K562 (cell line): Measurements from ENCODE around the gene EHBP1L1. TPM values are rescaled to one million over a fixed set of nuclear protein-coding genes. Genes with fewer than 3 reads are reported as not detected.

Experiments
- ATAC-seq: fragments of 200-7000 bp; cut with Tn5 transposase; 3 replicates; pipeline ENCODE4 v1.9.1; 2020; ENCODE audit warnings: moderate library complexity
- BruUV-seq: library from RNA; stranded (reverse); fragments of 400-500 nt; replicated peaks from 2 replicates; lab custom pipeline; 2021; lab: Mats Ljungman, UMichigan
- CTCF ChIA-PET: fragments of 300-600 bp; formaldehyde crosslinking; extraction: SDS; loops from one replicate; lab custom pipeline; 2021; ENCODE audit warnings: low intra/inter-chr PET ratio; lab: Yijun Ruan, JAX
- POLR2A ChIA-PET: fragments of 300-600, 350-650 bp; sonication (Branson Sonifier 250); formaldehyde crosslinking; extraction: SDS; loops from one replicate; lab custom pipeline; 2021; ENCODE audit warnings: antibody characterized with exemption, inconsistent platforms; lab: Yijun Ruan, JAX
- DNase-seq, 4 experiments: peaks; one replicate each; pipeline versions ENCODE4 v3.0.0 to v3.0.0-alpha.2; 2011 to 2018; ENCODE audit warnings: low spot score in 3 of 4, mixed read lengths in 3 of 4; ENCODE audit errors: extremely low read depth in 1 of 4
- FAIRE-seq: peaks from 2 replicates; lab custom pipeline; 2011; peaks lifted over from hg19 to GRCh38; lab: Jason Lieb, UNC
- H2AFZ ChIP-seq: 2 replicates; pipeline ENCODE4 v1.6.0; 2011; ENCODE audit warnings: low read depth, low read length, control low read depth, inconsistent platforms
- H3K27ac ChIP-seq: fragments of 200-600 bp; 3 replicates; pipeline ENCODE4 v1.8.0; 2011; ENCODE audit warnings: low read depth, mild to moderate bottlenecking, control low read depth, inconsistent platforms, low read length, moderate library complexity, mixed read lengths; ENCODE audit errors: extremely low read depth
- H3K27me3 ChIP-seq, 2 experiments: fragments of 300-600 bp in 1 of 2; 2 replicates in 1 of 2; 3 replicates in 1 of 2; pipeline versions ENCODE4 v1.6.0 to v1.8.0; 2011; ENCODE audit warnings: inconsistent platforms in 2 of 2, low read length in 2 of 2, mild to moderate bottlenecking in 1 of 2, mixed read lengths in 1 of 2, moderate library complexity in 1 of 2; ENCODE audit not compliant: control insufficient read depth in 2 of 2, insufficient read depth in 2 of 2
- H3K36me3 ChIP-seq: fragments of 300-600 bp; 3 replicates; pipeline ENCODE4 v1.8.0; 2011; ENCODE audit warnings: mild to moderate bottlenecking, low read length, inconsistent platforms; ENCODE audit not compliant: control insufficient read depth, insufficient read depth
- H3K4me1 ChIP-seq, 2 experiments: fragments of 200-600 bp in 1 of 2; replicated peaks in 1 of 2; 2 replicates in 1 of 2; 3 replicates in 1 of 2; pipeline versions ENCODE4 v1.5.1 to v1.8.0; 2011; ENCODE audit warnings: inconsistent platforms in 2 of 2, low read length in 2 of 2, mild to moderate bottlenecking in 1 of 2, mixed read lengths in 1 of 2, moderate library complexity in 1 of 2; ENCODE audit not compliant: control insufficient read depth in 2 of 2, insufficient read depth in 2 of 2
- H3K4me2 ChIP-seq: 2 replicates; pipeline ENCODE4 v1.6.1; 2011; ENCODE audit warnings: low read length, control low read depth, inconsistent platforms, mixed read lengths; ENCODE audit not compliant: insufficient read depth
- H3K4me3 ChIP-seq: fragments of 200-600 bp; sonication (generic), shearing (Covaris generic); 2 replicates; pipeline ENCODE4 v1.5.1; 2016; ENCODE audit warnings: control low read depth, inconsistent platforms
- H3K79me2 ChIP-seq: fragments of 200-600 bp; 3 replicates; pipeline ENCODE4 v1.8.0; 2011; ENCODE audit warnings: low read length, inconsistent platforms; ENCODE audit not compliant: control insufficient read depth, insufficient read depth
- H3K9ac ChIP-seq, 2 experiments: 2 replicates each; pipeline versions ENCODE4 v1.6.0 to v1.6.1; 2011; ENCODE audit warnings: low read depth in 2 of 2, low read length in 2 of 2, control low read depth in 1 of 2, inconsistent platforms in 1 of 2, mild to moderate bottlenecking in 1 of 2, mixed read lengths in 1 of 2; ENCODE audit not compliant: insufficient read depth in 1 of 2
- H3K9me1 ChIP-seq: one replicate; pipeline ENCODE4 v1.6.0; 2011; ENCODE audit warnings: inconsistent platforms, mild to moderate bottlenecking, low read length, moderate library complexity; ENCODE audit not compliant: control insufficient read depth, insufficient read depth
- H3K9me3 ChIP-seq: replicated peaks from 2 replicates; pipeline ENCODE4 v1.5.1; 2011; ENCODE audit warnings: low read depth, low read length, inconsistent platforms; ENCODE audit not compliant: control insufficient read depth, insufficient read depth
- H4K20me1 ChIP-seq: replicated peaks from 2 replicates; pipeline ENCODE4 v1.6.1; 2011; ENCODE audit warnings: low read length, inconsistent platforms, mixed read lengths; ENCODE audit not compliant: control insufficient read depth, insufficient read depth
- COPS2 ChIP-seq: fragments of 450-650 bp; conservative IDR thresholded peaks from 2 replicates; pipeline ENCODE4 v1.6.1; 2016; ENCODE audit warnings: mild to moderate bottlenecking, moderate library complexity
- ETV6 ChIP-seq, 3 experiments: fragments of 150-350 bp in 1 of 3; sonication (generic) in 1 of 3; formaldehyde crosslinking in 1 of 3; IDR thresholded peaks; 2 replicates each; pipeline versions ENCODE4 v1.6.1 to v1.8.0; 2014 to 2022; ENCODE audit warnings: borderline replicate concordance in 2 of 3, low read depth in 2 of 3, antibody characterized with exemption in 1 of 3, low read length in 1 of 3, mild to moderate bottlenecking in 1 of 3, missing genetic modification reagents in 1 of 3
- JUND ChIP-seq, 2 experiments: IDR thresholded peaks; 2 replicates in 1 of 2; 3 replicates in 1 of 2; pipeline ENCODE4 v1.6.1; 2011; ENCODE audit warnings: borderline replicate concordance in 2 of 2, low read depth in 2 of 2, low read length in 2 of 2, improper control_type of control experiment in 1 of 2, missing biosample characterization in 1 of 2, missing genetic modification characterization in 1 of 2, missing genetic modification reagents in 1 of 2
- KLF1 ChIP-seq: fragments of 450-650 bp; IDR thresholded peaks from 2 replicates; pipeline ENCODE4 v1.6.1; 2016; ENCODE audit warnings: missing genetic modification characterization, missing compliant biosample characterization
- MAFF ChIP-seq: IDR thresholded peaks from 2 replicates; pipeline ENCODE4 v1.6.1; 2012; ENCODE audit warnings: low read length, improper control_type of control experiment
- MCM7 ChIP-seq, 2 experiments: fragments of 450-650 bp; IDR thresholded peaks; 2 replicates each; pipeline ENCODE4 v1.6.1; 2016 to 2018
- NRF1 ChIP-seq, 2 experiments: fragments of 450-650 bp; IDR thresholded peaks in 1 of 2; conservative IDR thresholded peaks in 1 of 2; 2 replicates each; pipeline ENCODE4 v1.6.1; 2014; ENCODE audit warnings: mild to moderate bottlenecking in 2 of 2
- PCBP2 ChIP-seq: fragments of 200-400 bp; formaldehyde crosslinking; IDR thresholded peaks from 2 replicates; pipeline ENCODE4 v1.6.1; 2018; ENCODE audit warnings: low read length, low read depth, mild to moderate bottlenecking, moderate library complexity; ENCODE audit not compliant: poor library complexity, severe bottlenecking
- POLR2G ChIP-seq: fragments of 200-400 bp; formaldehyde crosslinking; IDR thresholded peaks from 2 replicates; pipeline ENCODE4 v1.6.1; 2017; ENCODE audit warnings: low read depth, mild to moderate bottlenecking, antibody characterized with exemption, low read length, moderate library complexity
- RBFOX2 ChIP-seq: fragments of 200-400 bp; formaldehyde crosslinking; IDR thresholded peaks from 2 replicates; pipeline ENCODE4 v1.6.1; 2017; ENCODE audit warnings: low read depth, mild to moderate bottlenecking, low read length, moderate library complexity
- SMAD4 ChIP-seq: fragments of 250-450 bp; sonication (Bioruptor Pico); conservative IDR thresholded peaks from 2 replicates; pipeline ENCODE4 v1.8.0; 2021; ENCODE audit warnings: inconsistent platforms, mild to moderate bottlenecking, moderate library complexity
- SPI1 ChIP-seq: IDR thresholded peaks from 2 replicates; pipeline ENCODE4 v1.6.1; 2011; ENCODE audit warnings: low read depth, low read length, control low read depth, borderline replicate concordance
- STAG1 ChIP-seq: sonication (generic); formaldehyde crosslinking; IDR thresholded peaks from 2 replicates; pipeline ENCODE4 v1.5.0; 2020; ENCODE audit warnings: missing genetic modification reagents, borderline replicate concordance
- TBL1XR1 ChIP-seq, 2 experiments: IDR thresholded peaks; 2 replicates each; pipeline ENCODE4 v1.6.1; 2012; ENCODE audit warnings: improper control_type of control experiment in 2 of 2, low read length in 2 of 2, mild to moderate bottlenecking in 1 of 2
- ZBTB1 ChIP-seq: sonication (generic); formaldehyde crosslinking; IDR thresholded peaks from 2 replicates; pipeline ENCODE4 v1.8.1; 2023; ENCODE audit warnings: missing genetic modification reagents, low read depth, mild to moderate bottlenecking, borderline replicate concordance
- WGBS: fragments of 100-300 bp; shearing (Covaris generic); methylation state at CpG from one replicate; pipeline ENCODE4 v1.1.6; 2016; ENCODE audit warnings: low coverage, mixed read lengths; ENCODE audit not compliant: insufficient coverage; ENCODE audit errors: missing lambda C conversion rate; 5-methylcytosine and 5-hydroxymethylcytosine counted together
- in situ Hi-C: fragments of 300-500 bp; cut with MboI; formaldehyde crosslinking; loops from 4 replicates; pipeline ENCODE4 v1.15.0; 2018; ENCODE audit warnings: inconsistent platforms, mixed read lengths
- intact Hi-C: fragments of 100-400 bp; cut with micrococcal nuclease; formaldehyde crosslinking; loops from 2 replicates; pipeline ENCODE4 v1.14.2; 2022
- polyA plus RNA-seq, 8 experiments: library from polyadenylated mRNA; depleted of rRNA in 4 of 8; stranded (reverse) in 5 of 8; unstranded in 3 of 8; fragments of >200 nt; fragmentation: Nextera tagmentation in 2 of 8; fragmentation: Illumina TruSeq in 1 of 8; extraction: Ambion mirVana in 2 of 8; extraction: Trizol in 1 of 8; gene quantifications; 2 replicates each; pipeline versions ENCODE4 v1.2.1 to v1.2.3, GENCODE V29; 2011 to 2014; ENCODE audit warnings: inconsistent platforms in 1 of 8, missing spikeins in 1 of 8
- total RNA-seq, 7 experiments: library from RNA; depleted of rRNA in 6 of 7; stranded (reverse); fragments of >200 nt in 6 of 7; fragmentation: Illumina TruSeq in 2 of 7; extraction: Trizol in 2 of 7; gene quantifications; 2 replicates each; pipeline versions ENCODE4 v1.2.1 to v1.2.3, GENCODE V29; 2011 to 2021; ENCODE audit warnings: low replicate concordance in 1 of 7

The EHBP1L1 gene
- total and polyA plus RNA-seq, 9 of the 15 experiments (the other 6 are each of a cell fraction or from before 2014, with no cell fraction given), result 0.03 to 87.1 (median 26.3) TPM

- TF ChIP-seq STAG1 (peak; percentile 25; the same call in 1 of the 2 replicates), POLR2G (peak; percentile 54; the same call in 1 of the 2 replicates), RBFOX2 (peak; percentile 47; the same call in 1 of the 2 replicates)
Measured at GRCh38 chr11:65573391-65574079, 2.3 kb upstream of the EHBP1L1 start (continued).

GRCh38 chr11:65574109-65574810, 1.6 kb upstream of the EHBP1L1 start:
- ATAC-seq (peak; percentile 71), FAIRE-seq (peak; percentile 86), DNase-seq (peak; percentile 86 to 96 (median 90))
- Histone ChIP-seq H3K27me3 (no peaks in the 10 kb centered on the region; a peak in 1 of 5 replicates), H3K4me3 (peak overlapping the region; percentile 88), H2AFZ (peak overlapping the region; percentile 63), H3K36me3 (peaks cover 32% of the 10 kb centered on the region), H3K27ac (peak overlapping the region; percentile 89), H3K9me1 (peaks cover 5% of the 10 kb centered on the region), H3K4me2 (peak overlapping the region; percentile 96), H3K79me2 (peaks cover 74% of the 10 kb centered on the region), H4K20me1 (peaks cover 6% of the 10 kb centered on the region), H3K9me3 (no peaks in the 10 kb centered on the region), H3K9ac (peak overlapping the region; percentile 66 to 89), H3K4me1 (peaks cover 59 to 91% of the 10 kb centered on the region in 2 experiments)
- intact Hi-C loops (loop anchor here (1.0 to 5.0 kb wide), 4 partner anchors 14 to 102 kb away; partner anchors contain the start of genes SCYL1 and SIPA1), in situ Hi-C loops (no loop called here)
- WGBS, result 1% methylated on average over 35 of the region's 67 CpGs
- BruUV-seq, result no TSS peak
- POLR2A ChIA-PET, result interaction anchor here (0.7 to 4.7 kb wide), 9 partner anchors 10 to 326 kb away, joined by 3 to 35 read pairs (median 4); partner anchors contain the start of genes FOSL1, MALAT1 and NEAT1
- CTCF ChIA-PET, result interaction anchor here (6.5 kb wide), 1 partner anchor 34 kb away, joined by 63 read pairs; no protein-coding TSS in a partner anchor
- peak in 1 of 2 experiments; percentile 69; a peak in 1 of 4 replicates for TF ChIP-seq ETV6 (IDR thresholded peaks at IDR 0.05; ENCODE audit: borderline replicate concordance in 1 of 2, low read depth in 2 of 2, low read length in 1 of 2)
- TF ChIP-seq ETV6 (CRISPR knock-in tag; IDR thresholded peaks at IDR 0.05; ENCODE audit: borderline replicate concordance), result no peak
- 0 out of 2 replicates have a peak, but pooled peaks have one; percentile 28 for TF ChIP-seq KLF1 (tag)
- TF ChIP-seq ZBTB1, result peak; percentile 76; the same call in 1 of the 2 replicates
- TF ChIP-seq MCM7 (IDR thresholded peaks at IDR 0.05), result no peak
- TF ChIP-seq TBL1XR1 (IDR thresholded peaks at IDR 0.05; ENCODE audit: low read length in 2 of 2), result peak; percentile 33 to 49; a peak in 1 of 4 replicates
- peak; percentile 78 to 82 for TF ChIP-seq NRF1 (conservative IDR thresholded peaks at IDR 0.05 in 1 of 2, IDR thresholded peaks at IDR 0.05 in 1 of 2)
- TF ChIP-seq SPI1, result peak; percentile 96
- TF ChIP-seq MAFF, result no peak
- TF ChIP-seq JUND (IDR thresholded peaks at IDR 0.05; ENCODE audit: borderline replicate concordance, low read depth, low read length), result peak; percentile 69; the same call in 1 of the 2 replicates
- no peak; the same call in 2 of the 3 replicates for TF ChIP-seq JUND (tag; IDR thresholded peaks at IDR 0.05; ENCODE audit: borderline replicate concordance, low read depth, low read length)
- no peak for TF ChIP-seq PCBP2
- TF ChIP-seq COPS2, result no peak
- peak; percentile 94 for TF ChIP-seq SMAD4 (CRISPR knock-in tag)
